ENCODE data around the gene SLC2A11.
"Not testable (repeated sequence)": the region's sequence is repeated elsewhere in the genome, so short reads cannot be mapped to it uniquely, and the experiment has no call there.

Gene SLC2A11

DNA sequence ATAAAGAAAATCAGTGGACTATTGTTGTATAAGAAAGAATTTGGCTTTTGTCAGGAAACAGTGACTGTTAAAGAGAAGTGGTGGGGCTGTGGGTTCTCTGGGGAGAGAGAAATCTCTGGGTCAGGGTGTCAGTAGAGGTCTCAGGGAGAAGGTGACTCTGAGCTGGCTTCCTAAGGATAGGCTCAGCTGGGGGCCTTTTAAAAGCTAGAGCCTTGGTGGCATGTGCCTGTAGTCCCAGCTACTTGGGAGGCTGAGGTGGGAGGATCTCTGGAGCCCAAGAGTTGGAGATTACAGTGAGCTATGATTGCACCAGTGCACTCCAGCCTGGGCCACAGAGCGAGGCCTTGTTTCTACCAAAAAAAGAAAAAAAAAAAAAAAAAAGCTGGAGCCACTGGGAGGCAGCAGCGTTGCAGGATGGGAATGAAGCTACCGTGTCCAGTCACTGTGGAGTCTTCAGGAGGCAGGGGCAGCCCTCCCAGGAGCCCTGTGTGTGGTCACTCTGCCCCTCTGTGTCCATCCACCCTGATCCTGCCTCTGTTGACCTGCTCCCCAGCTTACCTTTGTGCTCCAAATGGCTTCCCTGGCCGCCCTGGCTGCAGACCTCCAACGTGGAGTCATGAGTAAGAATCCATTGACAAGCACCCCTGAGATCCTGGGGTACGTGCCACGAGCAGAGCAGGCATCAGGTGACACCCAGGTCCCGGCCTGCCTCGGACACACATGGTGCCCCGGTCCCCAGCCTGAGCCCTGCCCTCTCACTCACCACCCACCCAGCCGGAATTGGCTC lies 31.1 kb downstream of the SLC2A11 start:
- DNase-seq (ENCODE audit: extremely low read depth in 1 of 2, low read depth in 1 of 2): no peak

- DNase-seq (ENCODE audit: extremely low read depth in 1 of 2, low read depth in 1 of 2): no peak
These were observed 31.9 kb downstream of the SLC2A11 start for GRCh38 chr22:23889620-23890019.

DNA sequence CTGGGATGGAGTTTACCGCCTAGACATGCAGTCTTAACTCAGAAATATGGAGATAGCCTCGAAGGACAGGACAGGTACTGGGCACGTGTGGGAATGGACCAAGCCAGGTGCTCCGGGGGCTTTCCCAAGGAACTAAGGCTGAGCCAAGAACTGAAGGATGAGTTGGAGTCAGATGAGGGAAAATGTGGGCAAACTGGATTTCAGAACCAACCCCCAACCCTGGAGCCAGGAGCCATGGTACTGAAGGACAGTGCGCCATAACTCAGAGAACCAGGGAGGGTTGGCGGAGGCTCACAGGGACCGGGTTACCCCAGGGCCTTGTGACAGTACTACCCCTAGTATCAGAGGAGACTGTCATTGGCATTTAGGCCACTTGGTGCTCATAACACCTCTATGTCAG lies 34.1 kb downstream of the SLC2A11 start:
- DNase-seq (ENCODE audit: extremely low read depth in 1 of 2, low read depth in 1 of 2): no peak

- no peak for DNase-seq (ENCODE audit: extremely low read depth in 1 of 2, low read depth in 1 of 2)
These were observed 34.5 kb downstream of the SLC2A11 start for GRCh38 chr22:23892130-23892529.

DNA sequence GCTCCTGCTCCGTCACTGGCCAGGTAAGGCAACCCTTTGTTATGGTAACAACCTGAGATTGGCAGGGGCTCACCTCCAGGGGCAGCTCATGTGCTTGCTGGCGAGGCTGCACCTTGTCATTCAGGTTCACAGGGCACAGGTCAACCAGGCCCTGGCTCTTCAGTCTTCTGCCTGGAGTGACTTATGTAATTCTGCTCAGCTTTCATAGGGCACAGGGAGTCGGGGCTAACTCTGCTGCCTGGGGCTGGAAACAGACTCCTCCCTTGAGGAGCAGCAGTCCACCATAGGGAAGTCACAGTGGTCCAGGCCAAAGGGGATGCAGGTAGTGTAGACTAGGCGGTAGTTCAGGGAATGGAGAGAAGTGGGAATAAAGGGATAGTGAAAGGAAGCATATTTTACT lies 35.0 kb downstream of the SLC2A11 start:
- no peak for DNase-seq (ENCODE audit: extremely low read depth in 1 of 2, low read depth in 1 of 2)

DNA sequence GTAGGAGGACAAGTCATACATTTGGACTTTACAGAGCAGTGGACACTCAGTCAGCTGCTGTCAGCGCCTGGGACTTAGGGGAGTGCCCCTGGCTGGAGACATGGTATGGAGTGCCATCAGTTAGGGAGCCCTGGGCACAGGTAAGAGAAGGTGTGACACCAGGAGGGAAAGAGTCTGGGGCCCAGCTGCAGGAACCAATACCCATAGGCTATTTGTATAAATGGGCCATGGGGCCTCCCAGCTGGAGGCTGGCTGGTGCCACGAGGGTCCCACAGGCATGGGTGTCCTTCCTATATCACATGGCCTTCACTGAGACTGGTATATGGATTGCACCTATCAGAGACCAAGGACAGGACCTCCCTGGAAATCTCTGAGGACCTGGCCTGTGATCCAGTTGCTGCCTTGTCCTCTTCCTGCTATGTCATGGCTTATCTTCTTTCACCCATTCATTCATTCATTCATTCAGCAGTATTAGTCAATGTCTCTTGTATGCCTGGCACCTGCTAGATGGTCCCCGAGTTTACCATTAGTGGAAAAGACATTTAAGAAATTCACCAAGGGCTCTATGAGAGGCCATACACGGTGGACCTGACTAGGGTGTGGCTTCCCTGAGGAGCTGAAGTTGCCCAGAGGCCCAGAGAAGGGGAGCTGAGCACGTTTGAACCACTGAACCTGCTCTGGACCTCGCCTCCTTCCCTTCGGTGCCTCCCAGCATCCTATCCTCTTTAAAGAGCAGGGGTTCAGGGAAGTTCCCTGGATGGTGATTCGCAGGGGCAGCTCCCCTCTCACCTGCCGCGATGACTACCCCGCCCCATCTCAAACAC lies 35.7 kb downstream of the SLC2A11 start:
- no peak for DNase-seq (ENCODE audit: extremely low read depth in 1 of 2, low read depth in 1 of 2)

- DNase-seq (ENCODE audit: extremely low read depth in 1 of 2, low read depth in 1 of 2): peak; percentile 92 to 98
These were observed 36.5 kb downstream of the SLC2A11 start, which contains the start of gene MIF for GRCh38 chr22:23893945-23894709. Gene MIF (plus strand): TSS chr22:23894383. CDS start chr22:23894475, 92 bp downstream.

GRCh38 chr22:23894710-23895598 lies 37.3 kb downstream of the SLC2A11 start:
- DNase-seq (ENCODE audit: extremely low read depth in 1 of 2, low read depth in 1 of 2): peak; percentile 53 to 73

DNA sequence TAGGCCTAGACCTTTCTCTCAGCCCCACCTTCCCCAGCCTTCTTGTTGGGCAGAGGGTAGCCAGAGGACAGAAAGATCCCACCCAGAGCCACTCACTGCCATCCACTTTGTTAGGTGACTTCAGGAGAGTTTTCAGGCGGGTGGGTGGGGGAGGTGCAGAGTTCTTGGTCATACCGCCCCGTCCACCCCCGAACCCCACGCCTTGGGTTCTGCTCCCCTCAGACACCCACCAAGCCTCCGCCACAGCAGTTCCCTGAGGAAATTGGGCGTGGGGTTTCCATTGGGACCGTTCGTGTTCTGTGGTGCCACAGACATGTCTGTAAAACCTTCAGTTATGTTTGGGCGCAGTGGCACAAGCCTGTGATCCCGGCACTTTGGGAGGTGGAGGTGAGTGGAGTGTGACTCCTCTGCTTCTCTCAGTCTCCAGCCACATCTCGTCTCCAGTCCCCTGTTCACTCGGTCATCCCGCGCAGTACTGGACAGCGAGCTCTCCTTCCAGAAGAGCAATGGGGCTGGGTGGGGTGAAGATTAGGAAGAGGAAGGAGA lies 38.0 kb downstream of the SLC2A11 start:
- no peak for DNase-seq (ENCODE audit: extremely low read depth in 1 of 2, low read depth in 1 of 2)

GRCh38 chr22:23896166-23896522 lies 38.5 kb downstream of the SLC2A11 start:
- no peak for DNase-seq (ENCODE audit: extremely low read depth in 1 of 2, low read depth in 1 of 2)

GRCh38 chr22:23896523-23897186 lies 39.0 kb downstream of the SLC2A11 start:
- DNase-seq (ENCODE audit: extremely low read depth in 1 of 2, low read depth in 1 of 2): no peak

DNA sequence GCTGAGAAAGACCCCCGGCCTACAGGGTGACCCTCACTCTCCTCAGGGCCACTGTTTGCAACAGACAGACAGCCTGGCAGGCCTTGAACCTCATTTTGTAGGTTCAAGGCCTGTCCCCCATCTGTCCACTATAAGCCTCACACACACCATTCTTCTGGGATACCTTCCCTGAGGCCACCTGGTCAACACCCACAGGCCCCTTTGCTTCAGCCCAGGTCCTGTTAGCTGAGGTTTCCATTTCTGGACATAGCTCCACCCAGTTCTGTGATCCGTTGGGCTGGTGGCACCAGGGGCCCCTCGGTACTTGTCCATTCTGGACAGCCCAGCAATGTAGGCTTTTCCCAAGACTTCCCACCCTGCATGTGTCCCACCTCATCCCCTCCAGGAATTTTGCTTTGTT lies 39.6 kb downstream of the SLC2A11 start:
- no peak for DNase-seq (ENCODE audit: extremely low read depth in 1 of 2, low read depth in 1 of 2)

- no peak for DNase-seq (ENCODE audit: extremely low read depth in 1 of 2, low read depth in 1 of 2)
These were observed 40.6 kb downstream of the SLC2A11 start for GRCh38 chr22:23898006-23898974.

- DNase-seq (ENCODE audit: extremely low read depth in 1 of 2, low read depth in 1 of 2): no peak
These were observed 41.5 kb downstream of the SLC2A11 start for GRCh38 chr22:23899042-23899745.

DNA sequence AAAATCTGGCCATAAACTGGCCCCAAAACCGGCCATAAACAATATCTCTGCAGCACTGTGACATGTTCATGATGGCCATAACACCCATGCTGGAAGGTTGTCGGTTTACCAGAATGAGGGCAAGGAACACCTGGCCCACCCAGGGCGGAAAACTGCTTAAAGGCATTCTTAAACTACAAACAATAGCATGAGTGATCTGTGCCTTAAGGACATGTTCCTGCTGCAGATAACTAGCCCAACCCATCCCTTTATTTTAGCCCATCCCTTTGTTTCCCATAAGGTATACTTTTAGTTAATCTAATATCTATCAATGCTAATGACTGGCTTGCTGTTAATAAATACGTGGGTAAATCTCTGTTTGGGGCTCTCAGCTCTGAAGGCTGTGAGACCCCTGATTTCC lies 42.6 kb downstream of the SLC2A11 start:
- not testable (repeated sequence) for DNase-seq (ENCODE audit: extremely low read depth in 1 of 2, low read depth in 1 of 2)

DNA sequence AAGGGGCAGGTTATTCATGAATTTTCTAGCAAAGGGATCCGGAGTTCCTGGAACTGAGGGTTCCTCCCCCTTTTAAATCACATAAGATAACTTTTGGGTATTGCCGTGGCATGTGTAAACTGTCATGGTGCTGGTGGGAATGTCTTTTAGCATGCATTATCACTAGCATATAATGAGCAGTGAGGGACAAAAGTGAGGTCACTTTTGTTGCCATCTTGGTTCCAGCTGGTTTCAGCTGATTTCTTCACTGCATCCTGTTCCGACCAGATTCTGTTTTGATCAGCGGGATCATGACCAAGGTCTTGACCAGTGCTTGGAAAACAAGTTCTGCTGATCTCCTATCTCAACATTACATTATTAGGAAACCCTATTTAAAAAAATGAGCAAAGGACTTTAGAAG lies 43.9 kb downstream of the SLC2A11 start:
- DNase-seq (ENCODE audit: extremely low read depth in 1 of 2, low read depth in 1 of 2): no peak

GRCh38 chr22:23903328-23903971 lies 45.8 kb downstream of the SLC2A11 start:
- no peak for DNase-seq (ENCODE audit: extremely low read depth in 1 of 2, low read depth in 1 of 2)
